G401.6 (cell line): ENCODE measurements around the gene GADL1.

Experiments
- FAIRE-seq: peaks from 2 replicates; lab custom pipeline; 2012; peaks lifted over from hg19 to GRCh38; lab: Jason Lieb, UNC

The GADL1 gene

DNA sequence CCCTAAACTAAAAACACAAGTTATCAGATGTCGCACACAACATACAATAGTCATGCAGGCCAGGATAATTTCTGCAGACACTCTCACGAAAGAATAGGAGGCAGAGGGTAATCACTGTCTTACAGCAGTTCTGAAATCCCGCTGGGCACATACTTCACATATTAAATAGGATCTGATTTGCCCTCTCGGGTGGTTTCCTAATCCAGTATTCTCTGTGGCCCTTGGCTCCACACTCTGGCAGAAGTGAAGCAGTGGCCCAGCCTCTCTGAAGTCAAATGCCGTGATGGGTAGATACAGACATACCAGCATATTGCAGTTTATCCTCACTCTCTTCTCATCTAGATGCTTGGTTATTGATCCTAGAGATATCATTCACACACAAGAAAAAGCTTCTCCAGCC, 19.0 kb downstream of the GADL1 start:
- FAIRE-seq, result no peak

DNA sequence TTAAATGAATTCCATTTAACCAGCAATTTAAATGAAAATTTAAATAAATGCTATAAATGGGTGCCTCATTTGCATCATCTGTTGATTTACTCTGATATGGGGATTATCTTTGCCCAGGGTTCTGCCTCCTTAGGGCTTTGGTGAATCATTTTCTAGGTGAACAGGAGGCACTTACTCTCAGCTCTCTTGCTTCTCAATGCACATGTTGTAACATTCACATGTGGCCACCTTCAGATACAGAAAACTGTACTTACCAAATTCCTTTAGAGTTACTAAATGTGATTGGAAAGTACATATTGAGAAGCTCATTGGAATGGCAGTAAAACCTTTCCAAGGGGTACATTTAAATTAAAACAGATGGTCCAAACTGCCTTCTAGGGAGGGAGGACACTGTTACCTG, 20.8 kb downstream of the GADL1 start:
- FAIRE-seq, result no peak

DNA sequence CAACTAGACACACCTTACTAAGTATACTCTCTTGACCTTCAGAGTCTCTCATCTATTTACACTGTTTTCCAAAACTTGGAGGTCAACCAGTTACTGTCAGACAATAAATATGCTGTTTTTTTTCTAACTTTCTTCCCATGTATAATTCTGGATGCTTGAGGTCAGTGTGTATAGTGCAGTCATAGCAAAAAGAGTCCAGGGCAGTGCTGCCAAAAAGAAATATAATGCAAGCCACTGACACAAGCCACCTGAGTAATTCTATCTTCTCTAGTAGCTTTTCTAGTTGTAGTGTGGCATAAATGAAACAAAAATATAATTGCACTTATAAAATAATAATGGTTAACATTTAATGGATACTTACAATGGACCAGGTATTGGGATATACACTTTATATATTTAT, 21.6 kb downstream of the GADL1 start:
- no peak for FAIRE-seq

- FAIRE-seq, result no peak
Measured at GRCh38 chr3:30871720-30872119, 22.7 kb downstream of the GADL1 start.

DNA sequence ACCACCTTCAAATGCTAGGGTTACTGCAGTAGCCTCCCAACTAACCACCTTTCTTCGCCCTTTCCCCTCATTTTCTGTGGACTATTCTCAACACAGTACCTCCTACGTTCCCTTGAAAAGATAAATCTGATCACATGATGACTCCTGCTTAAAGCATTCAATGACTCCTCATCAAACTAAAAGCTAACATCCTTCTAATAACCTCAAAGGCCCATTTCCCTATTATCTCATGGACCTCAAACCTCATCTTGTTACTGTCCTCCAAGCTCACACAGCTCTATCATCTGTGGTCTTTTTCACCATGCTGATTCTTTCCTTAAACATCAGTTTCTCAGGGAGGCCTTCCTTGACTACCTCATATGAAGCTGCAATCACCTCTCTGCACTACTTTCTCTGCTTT, 29.6 kb downstream of the GADL1 start:
- FAIRE-seq, result no peak

DNA sequence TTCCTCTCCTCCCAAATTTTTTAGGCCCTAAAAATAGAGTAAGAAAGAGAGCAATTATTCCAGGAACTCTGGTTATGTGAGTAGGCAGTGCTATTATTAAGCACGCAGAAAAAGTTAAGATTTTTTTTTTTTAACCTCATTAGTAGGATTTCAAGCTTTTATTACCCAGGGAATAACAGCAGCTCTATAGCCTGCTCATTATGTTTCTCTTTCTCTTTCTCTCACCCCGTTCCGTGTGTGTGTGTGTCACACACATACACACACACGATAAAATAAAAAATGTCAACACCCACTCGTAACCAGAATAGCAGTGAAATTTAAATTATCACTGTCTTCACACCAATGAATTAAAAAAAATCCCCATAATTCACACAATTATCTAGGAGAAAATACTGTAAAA, 30.3 kb downstream of the GADL1 start:
- no peak for FAIRE-seq

DNA sequence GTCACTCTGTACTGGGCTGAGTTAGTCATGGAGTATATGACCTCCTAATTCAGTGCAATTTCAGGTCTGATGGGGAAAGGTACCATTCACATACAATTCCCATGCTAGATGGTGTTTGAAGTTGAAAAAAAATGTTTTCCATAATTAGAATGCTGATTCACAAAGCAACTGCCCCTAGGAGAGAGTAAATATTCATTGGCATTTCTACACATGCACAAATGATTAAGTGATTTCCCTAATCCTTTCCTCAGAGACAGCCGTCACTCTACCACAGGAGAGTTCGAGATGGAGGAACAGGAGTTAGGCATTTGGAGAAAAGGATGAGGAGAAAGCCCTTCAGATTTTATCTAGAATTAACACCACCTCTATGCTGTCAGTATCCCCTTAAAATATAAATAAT, 32.5 kb downstream of the GADL1 start:
- FAIRE-seq, result no peak

DNA sequence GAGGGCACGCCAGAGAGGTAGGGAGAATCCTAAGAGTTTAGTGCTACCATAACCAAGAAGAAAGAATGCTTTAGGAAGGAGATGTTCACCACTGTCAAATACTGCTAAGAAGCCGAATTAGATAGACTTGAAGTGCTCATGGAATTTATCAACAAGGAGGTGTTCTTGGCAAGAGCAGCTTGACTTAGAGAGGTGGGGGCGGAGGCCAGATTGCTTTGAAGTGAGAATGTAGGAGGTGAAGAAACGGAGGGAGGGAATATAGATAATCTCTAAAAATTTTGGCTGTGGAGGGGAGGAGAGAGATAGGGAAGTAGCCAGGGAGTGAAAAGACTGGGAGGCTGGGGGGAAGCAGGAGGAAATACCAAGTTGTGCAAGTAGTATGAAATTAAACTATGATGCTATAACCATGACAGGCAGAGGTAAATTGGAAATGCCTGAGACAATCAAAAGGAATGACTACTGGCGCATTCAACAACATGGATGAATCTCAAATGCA, 35.5 kb downstream of the GADL1 start:
- no peak for FAIRE-seq

- no peak for FAIRE-seq
Measured at GRCh38 chr3:30855400-30856292, 38.8 kb downstream of the GADL1 start.

GRCh38 chr3:30852833-30853232, 41.6 kb downstream of the GADL1 start:
- FAIRE-seq, result no peak

DNA sequence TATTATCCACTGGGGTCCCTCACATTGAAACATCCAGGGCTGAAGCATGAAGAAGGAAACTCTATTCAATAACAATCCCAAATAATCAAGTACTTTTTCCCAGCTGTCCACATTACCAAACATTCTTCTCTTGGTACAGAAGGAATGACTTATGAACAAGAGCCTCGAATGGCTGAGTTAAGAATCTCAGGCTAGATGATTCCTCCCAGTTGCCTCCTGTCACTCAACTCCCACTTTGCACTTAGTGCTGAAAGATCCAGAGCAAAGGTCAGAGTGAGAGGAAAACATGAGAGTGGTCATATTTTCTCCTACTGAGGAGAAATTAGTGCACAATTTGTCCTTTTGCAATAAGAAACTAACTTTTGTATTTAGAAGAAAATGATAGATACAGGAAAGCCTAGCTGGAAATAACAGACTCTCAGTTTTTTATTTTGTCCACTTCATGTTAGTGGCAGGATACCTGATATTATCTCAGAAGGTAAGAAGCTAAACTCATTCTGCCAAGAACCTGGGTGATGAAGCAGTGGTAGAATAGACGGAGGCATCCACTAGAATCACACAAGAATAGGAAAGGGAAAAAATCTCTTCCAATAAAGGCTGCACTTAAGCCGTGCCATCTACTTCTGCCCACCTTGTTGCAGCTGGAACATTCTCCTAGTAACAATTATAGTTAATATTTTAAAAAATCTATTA, 46.2 kb downstream of the GADL1 start:
- FAIRE-seq, result no peak

DNA sequence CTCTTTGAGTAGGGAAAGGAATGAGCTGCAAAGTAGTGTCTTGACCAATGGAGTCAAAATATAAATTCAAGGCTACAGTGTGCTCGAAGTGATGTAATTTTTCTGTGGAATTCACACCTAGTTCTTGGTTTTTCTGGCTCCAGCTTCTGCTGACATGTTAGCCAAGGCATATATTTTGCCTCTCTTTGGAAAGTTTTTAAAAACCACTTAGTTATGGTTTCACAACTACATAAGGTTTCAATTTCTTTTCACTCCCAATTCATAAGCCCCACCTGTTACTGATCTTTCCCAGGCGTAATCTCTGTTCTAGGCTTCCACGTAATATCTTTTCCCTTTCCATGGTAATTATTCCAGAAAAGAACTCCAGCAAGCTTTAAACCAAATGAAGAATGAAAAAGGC, 46.9 kb downstream of the GADL1 start:
- no peak for FAIRE-seq

DNA sequence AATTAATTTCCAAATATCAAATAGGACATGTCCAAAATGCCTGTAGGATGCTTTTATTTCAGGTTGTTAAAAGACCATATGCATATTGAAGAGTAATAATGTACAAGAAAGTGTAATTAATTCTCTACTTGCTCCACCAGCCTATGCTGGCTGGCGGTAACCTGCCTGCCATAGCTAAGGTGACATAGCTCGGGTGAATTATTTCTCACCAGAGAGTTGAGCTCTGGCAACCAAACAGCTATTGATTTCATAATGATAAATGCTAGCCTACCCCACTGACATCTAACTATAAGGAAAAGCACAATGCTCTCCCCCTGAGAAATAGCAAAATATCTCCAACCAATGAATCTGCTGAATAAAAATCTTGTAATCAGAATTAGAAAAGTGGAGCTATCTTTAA, 48.9 kb downstream of the GADL1 start:
- no peak for FAIRE-seq

DNA sequence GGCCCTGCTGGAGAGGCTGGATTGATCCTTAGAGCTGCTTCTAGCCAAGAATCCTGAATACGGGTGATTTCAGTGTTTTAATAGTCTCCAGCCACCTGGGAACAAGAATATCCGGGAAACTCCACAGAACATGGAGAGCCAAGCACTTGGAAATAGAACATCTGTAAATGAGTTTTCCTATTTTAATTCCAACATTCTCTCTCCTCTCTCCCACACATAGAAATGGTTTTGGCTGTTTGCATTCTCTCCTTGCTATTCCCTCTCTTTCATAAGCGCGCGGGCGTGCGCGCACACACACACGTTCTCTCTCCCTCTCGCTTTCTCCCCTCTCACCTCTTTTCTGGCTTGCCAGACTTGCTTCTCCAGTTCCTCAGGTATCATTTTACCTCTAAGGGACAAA, 50.6 kb downstream of the GADL1 start:
- FAIRE-seq, result no peak

- no peak for FAIRE-seq
Measured at GRCh38 chr3:30836141-30836540, 58.3 kb downstream of the GADL1 start.

DNA sequence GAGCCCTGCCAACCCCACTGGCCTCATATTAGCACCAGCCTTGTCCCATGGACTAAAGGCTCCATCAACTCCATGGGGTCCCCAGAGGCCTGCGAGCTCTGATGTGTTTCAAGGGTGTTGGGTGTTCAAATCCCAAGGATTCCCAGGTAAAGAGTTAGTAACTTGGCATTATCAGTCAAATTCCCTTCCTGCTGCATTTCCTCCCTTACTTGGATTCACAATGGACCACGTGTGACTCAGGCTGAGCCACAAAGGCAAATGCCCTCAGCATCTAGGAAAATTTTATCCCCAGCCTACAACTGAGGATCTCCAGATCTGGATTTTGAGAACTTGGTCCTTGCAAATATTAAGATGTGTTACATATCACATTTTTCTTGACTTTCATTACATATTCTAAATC, 58.8 kb downstream of the GADL1 start:
- FAIRE-seq, result no peak

DNA sequence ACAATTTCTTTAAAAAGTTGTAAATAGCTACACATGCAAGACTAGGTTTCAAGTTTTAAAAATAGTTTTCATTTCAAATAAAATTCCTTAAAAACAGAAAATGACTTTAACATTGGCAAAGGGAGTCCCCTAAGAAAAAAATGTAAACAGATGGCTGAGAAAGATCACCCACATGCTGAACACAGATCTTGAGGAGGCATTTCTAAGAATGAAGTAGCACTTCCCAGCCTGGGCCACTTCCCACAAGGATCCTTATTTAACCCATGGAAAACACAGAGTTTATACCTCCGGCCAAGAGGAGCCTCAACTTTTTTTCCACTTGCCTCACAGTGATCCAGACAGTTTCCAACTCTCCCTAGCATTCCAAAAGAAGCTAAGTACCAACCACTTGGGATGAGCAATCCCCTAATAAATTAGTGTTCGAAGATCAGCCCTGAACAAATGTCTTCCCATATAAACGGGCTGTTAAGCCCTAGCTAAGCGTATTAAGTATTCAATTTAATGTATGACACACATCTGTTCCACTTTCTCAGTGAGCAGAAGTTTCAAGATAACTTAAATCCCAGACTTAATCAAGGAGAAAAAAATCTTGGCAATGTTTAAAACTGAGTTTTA, 61.4 kb downstream of the GADL1 start:
- no peak for FAIRE-seq

GRCh38 chr3:30827080-30827479, 67.4 kb downstream of the GADL1 start:
- FAIRE-seq, result no peak

DNA sequence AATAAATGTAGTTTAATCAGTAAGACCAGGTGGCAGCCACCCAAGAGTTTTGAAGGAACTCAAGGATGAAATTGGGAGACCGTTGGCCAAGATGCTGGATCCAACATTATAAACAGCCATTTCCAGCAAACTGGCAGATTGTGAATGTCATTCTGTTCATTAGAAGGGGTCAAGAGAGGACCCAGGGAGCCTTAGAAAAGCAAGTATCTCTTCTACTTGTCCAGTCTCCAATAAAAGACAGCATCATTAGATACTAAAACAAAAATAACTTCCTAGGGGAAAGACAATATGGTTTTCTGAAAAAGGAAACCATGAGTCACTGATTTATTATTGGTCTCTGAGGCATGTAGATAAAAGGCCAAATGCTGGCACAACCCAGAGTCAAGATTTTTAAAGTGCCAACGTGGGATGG, 67.9 kb downstream of the GADL1 start:
- FAIRE-seq, result no peak

DNA sequence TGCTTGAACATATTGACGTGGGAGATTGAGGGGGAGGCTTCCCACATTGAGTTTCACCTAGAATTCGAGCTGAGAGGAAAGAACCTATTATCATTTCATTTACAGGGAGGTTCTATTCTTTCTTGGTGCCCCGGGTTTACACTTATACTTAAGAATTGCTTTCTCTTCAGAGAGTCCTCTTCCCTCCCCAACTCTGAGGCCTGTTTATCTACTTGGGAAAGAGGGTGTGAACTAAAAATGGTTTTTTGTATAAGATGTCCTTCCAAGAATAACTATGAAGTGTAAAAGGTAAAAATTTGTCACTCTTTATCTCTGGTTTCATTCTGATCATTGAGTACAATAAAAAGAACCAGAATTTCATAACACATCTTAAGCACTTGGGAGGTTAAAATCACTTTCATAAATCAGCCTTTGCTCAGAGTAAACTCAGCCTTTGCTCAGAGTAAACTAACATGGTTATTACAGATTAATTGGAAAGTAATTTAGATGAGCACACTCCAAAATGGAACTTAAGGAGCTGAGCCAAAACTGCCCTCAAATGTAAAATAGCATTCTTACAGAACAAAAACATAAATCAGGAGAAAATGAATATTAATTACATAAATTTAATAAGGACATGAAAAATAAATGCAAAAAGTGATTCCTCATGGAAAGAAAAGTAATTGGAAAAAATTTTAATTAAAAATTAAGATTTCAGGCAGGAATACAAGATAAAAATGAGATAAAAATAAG, 75.2 kb downstream of the GADL1 start:
- FAIRE-seq, result peak; percentile 30

- no peak for FAIRE-seq
Measured at GRCh38 chr3:30813734-30814133, 80.7 kb downstream of the GADL1 start.

DNA sequence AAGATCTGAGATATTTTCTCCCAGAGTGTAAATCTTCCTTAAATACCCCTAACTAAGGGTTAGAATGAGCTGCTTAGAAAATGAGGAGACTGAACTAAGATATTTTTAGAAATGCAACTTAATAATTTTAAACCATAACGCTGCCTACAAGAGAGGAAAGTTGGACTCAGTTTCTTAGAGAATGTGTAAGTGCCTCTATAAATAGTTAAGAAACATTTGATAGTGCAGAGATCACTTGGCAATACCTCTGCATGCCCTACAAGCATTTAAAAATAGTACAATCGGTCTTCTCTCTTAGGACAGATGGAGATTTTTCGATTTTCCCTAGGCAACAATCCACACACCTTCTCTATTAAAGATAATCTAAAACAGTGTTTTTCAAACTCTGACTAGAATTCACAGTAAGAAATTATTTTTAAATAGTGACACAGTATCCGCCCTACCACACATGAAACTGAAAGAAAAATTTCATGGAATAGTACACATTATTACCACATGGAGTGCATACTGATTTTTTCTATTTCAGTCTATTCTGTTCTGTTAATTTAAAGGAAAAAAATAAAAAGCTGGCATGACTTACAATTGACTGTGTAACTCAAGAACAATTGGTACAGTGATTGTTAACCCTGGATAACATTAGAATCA, 83.2 kb downstream of the GADL1 start:
- FAIRE-seq, result no peak
